WTC11 (cell line): ENCODE measurements around the gene CDK2AP2. TPM values are rescaled to one million over a fixed set of nuclear protein-coding genes. Genes with fewer than 3 reads are reported as not detected.

Experiments
- ATAC-seq: fragments of 200-7000 bp; cut with Tn5 transposase; 2 replicates; pipeline ENCODE4 v1.10.0; 2021; ENCODE audit warnings: mild to moderate bottlenecking, moderate library complexity
- CTCF ChIA-PET: fragments of 300-600 bp; sonication (Branson Sonifier 250); formaldehyde crosslinking; loops from one replicate; lab custom pipeline; 2021; ENCODE audit warnings: antibody characterized with exemption; lab: Charles Lee
- POLR2A ChIA-PET: fragments of 350-600 bp; sonication (Branson Sonifier 250); formaldehyde crosslinking; loops from one replicate; lab custom pipeline; 2021; ENCODE audit warnings: antibody characterized with exemption; lab: Charles Lee
- DNase-seq: peaks from one replicate; pipeline ENCODE4 v3.0.0; 2021; ENCODE audit warnings: low spot score
- H3K27ac Mint-ChIP-seq: 2 replicates; pipeline ENCODE4 v1.8.0; 2021; ENCODE audit warnings: mixed read lengths
- H3K27me3 Mint-ChIP-seq: 2 replicates; pipeline ENCODE4 v1.8.0; 2021; ENCODE audit warnings: low read depth, mild to moderate bottlenecking, moderate library complexity, mixed read lengths
- H3K36me3 Mint-ChIP-seq: 2 replicates; pipeline ENCODE4 v1.8.0; 2021; ENCODE audit warnings: mixed read lengths
- H3K4me1 Mint-ChIP-seq: 2 replicates; pipeline ENCODE4 v1.8.0; 2022; ENCODE audit warnings: mixed read lengths
- H3K4me3 Mint-ChIP-seq: 2 replicates; pipeline ENCODE4 v1.8.0; 2021; ENCODE audit warnings: mild to moderate bottlenecking, moderate library complexity, mixed read lengths
- H3K9me3 Mint-ChIP-seq: 2 replicates; pipeline ENCODE4 v1.8.0; 2021; ENCODE audit warnings: mixed read lengths
- E2F1 ChIP-seq: sonication (generic); formaldehyde crosslinking; IDR thresholded peaks from 2 replicates; pipeline ENCODE4 v1.8.0; 2022; ENCODE audit warnings: mild to moderate bottlenecking, missing genetic modification reagents
- E2F4 ChIP-seq: sonication (generic); formaldehyde crosslinking; IDR thresholded peaks from 2 replicates; pipeline ENCODE4 v1.8.1; 2022; ENCODE audit warnings: low read depth, mild to moderate bottlenecking, moderate library complexity, missing genetic modification reagents, borderline replicate concordance
- E2F5 ChIP-seq: sonication (generic); formaldehyde crosslinking; IDR thresholded peaks from 2 replicates; pipeline ENCODE4 v1.8.1; 2022; ENCODE audit warnings: mild to moderate bottlenecking, moderate library complexity, missing genetic modification reagents
- ERG ChIP-seq: fragments of 250-450 bp; sonication (Bioruptor Pico); IDR thresholded peaks from 2 replicates; pipeline ENCODE4 v1.8.0; 2021; ENCODE audit warnings: mild to moderate bottlenecking
- HMGA2 ChIP-seq: fragments of 250-450 bp; sonication (Bioruptor Pico); IDR thresholded peaks from 2 replicates; pipeline ENCODE4 v1.4.0; 2021; ENCODE audit warnings: mild to moderate bottlenecking, moderate library complexity
- HMGXB4 ChIP-seq: sonication (generic); formaldehyde crosslinking; IDR thresholded peaks from 2 replicates; pipeline ENCODE4 v1.8.1; 2023; ENCODE audit warnings: mild to moderate bottlenecking, moderate library complexity, missing genetic modification reagents
- IRF1 ChIP-seq: sonication (generic); formaldehyde crosslinking; IDR thresholded peaks from 2 replicates; pipeline ENCODE4 v1.8.0; 2023; ENCODE audit warnings: missing genetic modification reagents
- NFYB ChIP-seq: sonication (generic); formaldehyde crosslinking; conservative IDR thresholded peaks from 2 replicates; pipeline ENCODE4 v1.8.0; 2022; ENCODE audit warnings: low read depth, missing genetic modification reagents
- NR1H2 ChIP-seq: sonication (generic); formaldehyde crosslinking; IDR thresholded peaks from 2 replicates; pipeline ENCODE4 v1.9.0; 2021; ENCODE audit warnings: mild to moderate bottlenecking, moderate library complexity, missing genetic modification reagents
- RELA ChIP-seq: sonication (generic); formaldehyde crosslinking; IDR thresholded peaks from 2 replicates; pipeline ENCODE4 v1.8.1; 2022; ENCODE audit warnings: missing genetic modification reagents, mild to moderate bottlenecking, borderline replicate concordance
- SMAD4 ChIP-seq: sonication (generic); formaldehyde crosslinking; IDR thresholded peaks from 2 replicates; pipeline ENCODE4 v1.8.0; 2022; ENCODE audit warnings: mild to moderate bottlenecking, missing genetic modification reagents
- STAT6 ChIP-seq: sonication (generic); formaldehyde crosslinking; conservative IDR thresholded peaks from 2 replicates; pipeline ENCODE4 v1.8.1; 2023; ENCODE audit warnings: mild to moderate bottlenecking, low read depth, missing genetic modification reagents, moderate library complexity
- ZNF232 ChIP-seq: sonication (generic); formaldehyde crosslinking; IDR thresholded peaks from 2 replicates; pipeline ENCODE4 v1.8.0; 2022; ENCODE audit warnings: mild to moderate bottlenecking, missing genetic modification reagents
- ZNF281 ChIP-seq: sonication (generic); formaldehyde crosslinking; IDR thresholded peaks from 2 replicates; pipeline ENCODE4 v1.8.0; 2023; ENCODE audit warnings: mild to moderate bottlenecking, missing genetic modification reagents
- ZNF671 ChIP-seq: fragments of 250-450 bp; sonication (Bioruptor Pico); IDR thresholded peaks from 2 replicates; pipeline ENCODE4 v1.8.0; 2021; ENCODE audit warnings: mild to moderate bottlenecking
- total RNA-seq: library from RNA; stranded (reverse); gene quantifications from 3 replicates; pipeline ENCODE4 v1.2.3, GENCODE V29; 2021

The CDK2AP2 gene
- total RNA-seq, 1 experiment from 2014 or later: 53.1 TPM

GRCh38 chr11:67538823-67539505 is 31.0 kb upstream of the CDK2AP2 start:
- H3K9me3 Mint-ChIP-seq: peaks cover 30% of the 10 kb centered on the region
- TF ChIP-seq SMAD4 (CRISPR knock-in tag) (no peak), ZNF281 (no peak), RELA (no peak), E2F4 (CRISPR knock-in tag) (no peak), ZNF671 (CRISPR knock-in tag) (no peak), NFYB (no peak), E2F5 (no peak), HMGXB4 (CRISPR knock-in tag) (no peak), NR1H2 (CRISPR knock-in tag) (no peak), ZNF232 (CRISPR knock-in tag) (no peak), E2F1 (no peak), IRF1 (CRISPR knock-in tag) (no peak), ERG (CRISPR knock-in tag) (no peak)
- H3K27me3 Mint-ChIP-seq: peaks cover 18% of the 10 kb centered on the region
- H3K27ac Mint-ChIP-seq: no peak overlapping the region
- no peak for ATAC-seq
- H3K4me1 Mint-ChIP-seq: peaks cover 6% of the 10 kb centered on the region
- ChIA-PET CTCF (interaction anchor here (0.6 kb wide), 1 partner anchor 164 kb away, joined by 4 read pairs; no protein-coding TSS in a partner anchor), POLR2A (no interaction called here)
- no peak overlapping the region for H3K4me3 Mint-ChIP-seq
- peaks cover 11% of the 10 kb centered on the region for H3K36me3 Mint-ChIP-seq
- no peak for DNase-seq

- H3K27me3 Mint-ChIP-seq: peaks cover 25% of the 10 kb centered on the region
- ChIA-PET CTCF (no interaction called here), POLR2A (no interaction called here)
- H3K4me3 Mint-ChIP-seq: no peak overlapping the region
- TF ChIP-seq HMGA2 (CRISPR knock-in tag) (no peak), STAT6 (no peak)
- no peak for ATAC-seq
- H3K4me1 Mint-ChIP-seq: peaks cover 6% of the 10 kb centered on the region
- peaks cover 37% of the 10 kb centered on the region for H3K9me3 Mint-ChIP-seq
- H3K36me3 Mint-ChIP-seq: peaks cover 17% of the 10 kb centered on the region
- no peak for DNase-seq
- no peak overlapping the region for H3K27ac Mint-ChIP-seq
Measured at GRCh38 chr11:67538306-67538705, 30.3 kb upstream of the CDK2AP2 start.
